Femur (tissue), 1 donor: Measurements from ENCODE around the gene HELB.
"Not testable (repeated sequence)": the region's sequence is repeated elsewhere in the genome, so short reads cannot be mapped to it uniquely, and the experiment has no call there.

Source experiments
- DNase-seq: peaks from one replicate; pipeline ENCODE4 v3.0.0-alpha.2; 2017

The HELB gene

GRCh38 chr12:66303316-66303804, 1.1 kb downstream of the HELB start:
- DNase-seq: not testable (repeated sequence)

GRCh38 chr12:66304296-66304900, 2.1 kb downstream of the HELB start:
- no peak for DNase-seq

GRCh38 chr12:66309606-66310005, 7.3 kb downstream of the HELB start:
- DNase-seq: no peak

- DNase-seq: no peak
Observed at GRCh38 chr12:66312189-66312588, 9.9 kb downstream of the HELB start.

GRCh38 chr12:66314278-66314677, 12.0 kb downstream of the HELB start:
- DNase-seq: no peak

GRCh38 chr12:66319266-66319954, 17.1 kb downstream of the HELB start:
- no peak for DNase-seq

GRCh38 chr12:66320996-66321395, 18.7 kb downstream of the HELB start:
- no peak for DNase-seq

GRCh38 chr12:66321435-66321834, 19.1 kb downstream of the HELB start:
- DNase-seq: no peak

GRCh38 chr12:66323017-66323416, 20.7 kb downstream of the HELB start:
- DNase-seq: no peak

- DNase-seq: no peak
Observed at GRCh38 chr12:66329941-66330340, 27.6 kb downstream of the HELB start.

GRCh38 chr12:66331016-66331415, 28.7 kb downstream of the HELB start:
- no peak for DNase-seq

GRCh38 chr12:66331814-66332213, 29.5 kb downstream of the HELB start:
- no peak for DNase-seq

GRCh38 chr12:66335746-66336145, 33.5 kb downstream of the HELB start:
- no peak for DNase-seq

GRCh38 chr12:66337381-66338010, 35.2 kb downstream of the HELB start:
- no peak for DNase-seq

GRCh38 chr12:66340131-66340530, 37.8 kb downstream of the HELB start:
- no peak for DNase-seq

- DNase-seq: no peak
Observed at GRCh38 chr12:66341126-66341525, 38.8 kb downstream of the HELB start.

GRCh38 chr12:66345212-66345611, 42.9 kb downstream of the HELB start:
- no peak for DNase-seq

GRCh38 chr12:66345956-66346355, 43.7 kb downstream of the HELB start:
- DNase-seq: no peak

- no peak for DNase-seq
Observed at GRCh38 chr12:66351301-66351700, 49.0 kb downstream of the HELB start.

- peak; percentile 32 for DNase-seq
Observed at GRCh38 chr12:66352197-66352596, 49.9 kb downstream of the HELB start.

- no peak for DNase-seq
Observed at GRCh38 chr12:66352899-66353298, 50.6 kb downstream of the HELB start.

- no peak for DNase-seq
Observed at GRCh38 chr12:66354291-66354690, 52.0 kb downstream of the HELB start.

GRCh38 chr12:66359300-66359699, 57.0 kb downstream of the HELB start:
- DNase-seq: no peak

- no peak for DNase-seq
Observed at GRCh38 chr12:66361703-66362102, 59.4 kb downstream of the HELB start.
